GM19239 (cell line): ENCODE measurements around the gene GFPT1.
"Not testable (repeated sequence)": the region's sequence is repeated elsewhere in the genome, so short reads cannot be mapped to it uniquely, and the experiment has no call there.

Experiments used
- DNase-seq: peaks from one replicate; pipeline ENCODE4 v3.0.0; 2011; ENCODE audit warnings: low spot score; ENCODE audit not compliant: insufficient read length
- FAIRE-seq: peaks from 2 replicates; lab custom pipeline; 2011; peaks lifted over from hg19 to GRCh38; lab: Jason Lieb, UNC

Gene GFPT1

DNA sequence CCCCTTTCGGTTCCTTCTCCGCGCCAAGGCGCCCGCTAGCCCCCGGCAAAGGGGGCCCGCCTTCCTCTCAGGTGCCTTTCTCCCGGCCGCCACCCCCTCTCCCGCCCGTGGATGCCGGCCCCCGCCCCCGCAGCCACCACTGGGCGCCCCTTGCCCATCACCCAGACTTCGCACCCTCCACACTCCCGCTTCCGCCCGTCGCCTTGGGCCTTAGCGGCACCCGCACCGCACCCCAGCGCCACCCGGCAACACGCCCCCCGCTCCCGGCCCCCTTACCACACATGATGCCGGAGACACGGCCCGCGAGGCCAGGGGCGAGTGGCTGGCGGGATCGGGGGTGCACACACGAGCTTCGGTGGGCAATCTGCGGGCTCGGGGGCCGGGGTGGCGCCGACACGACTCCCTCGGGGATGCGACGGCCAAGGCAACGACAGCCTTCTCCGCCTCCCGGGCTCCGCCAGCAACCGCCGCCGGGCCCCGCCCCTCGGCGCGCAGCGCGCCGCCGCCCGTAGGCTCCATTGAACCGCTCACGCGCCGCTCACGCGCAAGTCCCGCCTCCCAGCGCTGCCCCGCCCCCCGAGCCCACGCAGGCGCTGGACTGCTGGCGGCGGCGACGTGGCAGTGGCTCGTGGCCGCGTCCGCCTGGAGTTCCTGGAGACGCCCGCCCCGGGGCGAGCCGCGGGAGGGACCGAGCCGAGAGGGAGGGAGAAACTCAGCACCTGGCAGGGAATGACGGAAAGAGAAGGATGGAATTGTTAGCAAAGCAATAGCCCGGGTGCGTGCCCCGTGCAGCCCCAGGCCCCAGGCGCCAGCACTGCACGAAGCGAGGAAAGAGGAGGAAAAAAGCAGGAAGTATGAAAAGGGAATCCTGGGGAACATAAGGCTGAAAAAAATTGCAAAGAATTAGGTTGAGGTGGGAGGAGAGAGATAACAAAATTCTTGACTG lies at the start of gene GFPT1:
GFPT1 (minus strand) TSS at position 439 of the 946 bp plus-strand sequence; CDS start at position 283, 156 bp downstream.
- peak; percentile 80 for DNase-seq
- FAIRE-seq = peak; percentile 93

DNA sequence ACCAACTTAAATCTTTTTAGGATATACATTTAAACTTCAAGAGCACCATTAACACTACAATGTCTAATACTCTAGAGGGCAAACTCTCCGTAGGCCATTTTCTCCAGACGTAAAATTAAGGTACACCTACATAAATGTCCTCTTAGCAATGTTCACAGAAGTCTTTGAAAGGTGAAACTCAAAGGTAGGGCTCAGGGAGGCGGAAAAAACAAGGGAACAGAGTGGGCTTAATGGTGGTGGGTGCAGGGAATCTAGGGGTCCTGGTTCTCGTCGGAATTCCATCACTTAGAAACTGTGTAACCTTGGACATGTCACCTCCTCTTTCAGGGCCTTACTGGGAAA lies 49.5 kb upstream of the GFPT1 start:
- no peak for FAIRE-seq

DNA sequence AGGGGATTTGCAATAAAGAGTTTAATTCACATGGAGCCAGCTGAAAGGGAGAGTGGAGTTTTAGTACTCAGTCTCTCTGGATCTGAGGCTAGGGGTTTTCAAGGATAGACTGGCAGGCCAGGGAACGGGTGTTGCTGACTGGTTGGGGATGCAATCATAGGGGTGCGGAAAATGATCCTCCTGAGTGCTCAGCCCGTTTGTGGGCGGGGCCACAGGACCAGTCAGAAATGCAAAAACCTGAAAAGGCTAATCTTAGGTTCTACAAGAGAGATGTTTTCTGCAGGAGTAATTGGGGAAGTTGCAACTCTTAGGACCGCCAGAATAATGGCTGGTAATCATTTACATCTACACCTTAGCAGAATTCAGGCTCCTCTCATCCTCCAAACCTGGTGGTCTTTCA lies 47.7 kb upstream of the GFPT1 start:
- DNase-seq = no peak
- no peak for FAIRE-seq

More for the DNA sequence above, 49.5 kb upstream of the GFPT1 start:
- no peak for DNase-seq

DNA sequence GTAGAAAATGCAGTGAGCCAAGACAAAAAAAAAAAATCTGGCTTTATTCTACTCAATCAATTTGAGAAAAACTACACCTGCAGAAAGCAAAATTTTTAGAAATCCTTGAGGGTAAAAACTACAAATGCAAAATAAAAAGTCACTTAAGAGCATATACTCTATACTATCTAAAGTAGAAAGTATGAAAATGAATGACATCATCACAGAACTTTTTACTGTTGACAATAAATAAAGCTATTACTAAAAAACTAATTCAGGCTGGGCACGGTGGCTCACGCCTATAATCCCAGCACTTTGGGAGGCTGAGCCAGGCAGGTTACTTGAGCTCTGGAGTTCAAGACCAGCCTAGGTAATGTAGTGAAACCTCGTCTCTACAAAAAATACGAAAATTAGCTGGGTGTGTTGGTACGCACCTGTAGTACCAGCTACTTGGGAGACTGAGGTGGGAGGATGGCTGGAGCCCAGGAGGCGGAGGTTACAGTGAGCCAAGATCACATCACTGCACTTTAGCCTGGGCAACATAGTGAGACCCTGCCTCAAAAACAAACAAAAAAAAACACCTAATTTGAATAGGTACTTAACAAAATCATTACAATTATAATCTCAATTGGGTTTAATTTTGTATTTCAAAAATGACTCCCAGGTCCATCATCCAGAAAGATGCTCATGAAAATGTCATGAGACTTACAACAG lies 42.6 kb upstream of the GFPT1 start:
- no peak for DNase-seq
- FAIRE-seq = no peak

DNA sequence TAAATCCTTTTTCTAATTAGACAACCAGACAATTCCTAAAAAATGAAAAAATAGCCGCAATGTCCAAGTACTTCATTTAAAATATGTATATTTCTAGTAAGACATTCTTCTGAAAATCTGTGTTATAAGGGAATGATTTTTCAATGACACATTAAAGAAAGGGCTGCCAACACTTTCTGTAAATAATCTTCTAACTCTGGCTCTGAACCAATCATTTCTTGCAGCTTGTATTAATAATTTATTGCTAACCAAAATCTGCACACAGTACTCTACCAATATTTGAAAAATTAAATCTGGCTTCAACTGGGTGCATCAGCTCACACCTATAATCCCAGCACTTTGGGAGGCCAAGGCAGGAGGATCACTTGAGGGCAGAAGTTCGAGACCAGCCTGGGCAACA lies 42.0 kb upstream of the GFPT1 start:
- FAIRE-seq = no peak

DNA sequence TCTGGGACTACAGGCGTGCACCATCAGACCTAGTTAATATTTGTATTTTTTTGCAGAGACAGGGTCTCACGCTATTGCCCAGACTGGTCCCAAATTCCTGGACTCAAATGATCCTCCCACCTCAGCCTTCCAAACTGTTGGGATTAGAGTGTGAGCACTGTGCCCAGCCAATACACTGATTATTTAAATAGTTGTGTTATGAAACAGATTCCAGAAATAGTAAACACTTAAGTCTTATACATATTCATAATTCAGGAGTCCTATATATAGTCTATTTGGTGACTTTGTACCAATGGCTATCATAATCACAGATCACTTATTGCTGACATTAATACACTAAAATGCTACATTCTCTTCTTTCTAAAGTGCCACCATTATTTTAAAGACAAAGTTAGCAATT lies 37.4 kb upstream of the GFPT1 start:
- no peak for DNase-seq
- FAIRE-seq = no peak

More for the DNA sequence above, 42.0 kb upstream of the GFPT1 start:
- no peak for DNase-seq

DNA sequence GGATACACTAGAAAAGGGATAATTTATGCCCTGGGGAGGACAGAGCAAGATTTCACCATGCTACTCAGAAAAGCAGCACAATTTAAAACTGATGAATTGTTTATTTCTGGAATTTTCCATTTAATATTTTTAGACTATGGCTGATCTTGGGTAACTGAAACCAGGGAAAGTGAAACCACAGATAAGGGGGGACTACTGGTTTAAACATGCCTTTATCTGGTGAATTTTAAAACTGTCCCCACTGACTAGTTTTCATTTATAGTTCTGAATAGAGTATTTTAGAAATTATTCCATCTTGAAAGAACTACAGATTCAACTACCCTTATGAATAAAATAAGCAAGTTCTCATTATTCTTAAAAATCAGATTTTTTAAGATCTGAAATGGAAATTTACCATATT lies 35.2 kb upstream of the GFPT1 start:
- no peak for DNase-seq
- FAIRE-seq = no peak

DNA sequence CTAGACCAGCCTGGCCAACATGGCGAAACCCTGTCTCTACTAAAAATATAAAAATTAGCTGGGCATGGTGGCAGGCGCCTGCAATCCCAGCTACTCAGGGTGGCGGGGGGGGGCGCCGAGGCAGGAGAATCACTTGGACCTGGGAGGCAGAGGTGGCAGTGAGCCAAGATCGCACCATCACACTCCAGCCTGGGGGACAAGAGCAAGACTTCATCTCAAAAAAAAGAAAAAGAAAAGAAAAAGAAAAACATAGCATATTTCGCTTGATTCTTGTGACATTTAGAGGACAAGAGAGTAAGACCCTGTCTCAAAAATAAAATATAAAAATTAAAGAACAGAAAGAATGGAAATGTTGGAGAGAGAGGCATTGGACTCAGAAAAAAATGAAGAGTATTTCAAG lies 32.1 kb upstream of the GFPT1 start:
- not testable (repeated sequence) for DNase-seq, FAIRE-seq

DNA sequence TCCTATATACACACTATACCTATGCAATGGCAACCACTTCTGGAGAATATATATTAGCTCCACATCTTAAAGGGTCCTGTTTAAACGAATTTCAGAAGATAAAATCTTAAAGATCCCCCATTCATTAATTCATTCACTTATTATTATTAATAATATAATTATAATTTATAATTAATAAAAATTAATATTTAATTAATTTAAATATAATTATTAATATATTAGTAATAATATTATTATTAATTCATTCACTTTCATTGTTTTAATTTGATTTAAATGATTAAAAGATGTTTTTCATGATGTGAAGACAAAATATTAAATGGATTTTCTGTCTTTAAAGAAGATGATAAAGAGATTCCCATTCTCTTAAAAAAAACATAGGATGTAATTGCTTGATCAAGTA lies 29.1 kb upstream of the GFPT1 start:
- FAIRE-seq = no peak
- DNase-seq = no peak

DNA sequence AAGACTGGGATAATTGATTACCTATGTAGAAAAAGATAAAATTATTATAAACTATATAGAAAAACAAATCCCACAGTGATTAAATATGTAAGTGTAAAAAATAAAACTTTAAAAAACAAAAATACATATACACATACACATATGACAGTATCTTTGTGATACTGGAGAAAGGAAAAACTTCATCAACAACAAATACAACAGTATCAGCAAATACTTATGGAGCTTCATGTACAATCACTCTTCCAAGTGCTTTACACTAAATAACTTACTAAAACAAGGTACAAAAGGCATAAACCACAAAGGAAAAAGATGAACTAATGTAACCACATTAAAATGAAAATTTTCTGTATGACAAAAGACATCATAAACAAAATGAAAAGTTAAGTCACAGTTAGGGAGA lies 24.1 kb upstream of the GFPT1 start:
- DNase-seq = no peak
- no peak for FAIRE-seq

DNA sequence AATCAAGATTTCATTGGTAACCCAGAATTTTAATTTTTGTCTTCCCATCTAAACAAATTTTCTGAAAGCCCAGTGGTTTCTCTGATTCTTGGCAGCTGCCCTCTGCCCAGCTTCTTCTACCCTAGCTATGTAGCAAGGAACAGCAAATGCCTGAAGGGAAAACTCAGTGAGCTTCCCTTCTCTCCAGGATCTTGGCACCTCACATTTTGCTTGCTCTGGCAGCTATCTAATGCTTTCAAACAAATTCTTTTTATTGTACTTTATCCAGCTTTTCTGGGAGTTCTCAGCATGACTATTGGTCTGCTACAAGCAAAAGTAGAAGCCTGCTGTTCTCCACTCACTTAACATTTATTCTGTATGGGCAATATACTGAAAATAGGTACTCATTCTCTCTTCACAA lies 18.3 kb upstream of the GFPT1 start:
- FAIRE-seq (no peak), DNase-seq (no peak)

DNA sequence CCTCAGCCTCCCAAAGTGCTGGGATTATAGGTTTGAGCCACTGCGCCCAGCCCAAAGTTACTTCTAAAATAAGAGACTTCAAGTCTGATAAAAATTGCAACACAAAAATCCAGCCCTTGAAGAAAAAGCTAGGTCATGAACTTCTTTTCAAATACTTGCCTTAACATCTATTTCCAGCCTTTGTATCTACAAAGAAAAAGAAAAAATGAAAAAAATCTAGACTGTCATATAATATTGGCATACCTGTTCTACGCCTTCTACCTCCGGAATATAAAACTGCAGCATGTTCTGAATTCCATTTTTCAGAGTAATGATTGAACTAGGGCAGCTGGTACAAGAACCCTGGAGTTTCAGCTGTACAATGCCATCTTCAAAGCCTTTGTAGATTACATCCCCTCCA lies 13.1 kb upstream of the GFPT1 start:
- FAIRE-seq = no peak
- no peak for DNase-seq

DNA sequence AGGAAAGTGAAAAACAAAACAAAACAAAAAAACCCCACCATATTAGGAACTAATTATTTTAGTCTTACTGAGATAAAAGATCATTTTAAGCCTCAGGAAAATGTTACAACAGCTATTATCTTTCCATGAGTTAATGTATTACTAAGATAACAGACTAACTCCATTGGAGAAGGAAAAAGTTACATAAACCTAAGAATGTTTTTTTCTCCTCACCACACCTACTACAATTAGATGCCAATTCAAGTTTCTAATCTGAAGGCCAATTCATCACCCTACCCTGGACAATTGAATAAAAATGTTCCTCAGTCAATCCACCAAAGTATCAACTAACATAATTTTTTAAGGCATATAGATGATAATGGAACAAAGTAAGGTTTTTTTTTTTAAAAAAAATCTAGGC lies 10.2 kb upstream of the GFPT1 start:
- DNase-seq = no peak
- FAIRE-seq = no peak

DNA sequence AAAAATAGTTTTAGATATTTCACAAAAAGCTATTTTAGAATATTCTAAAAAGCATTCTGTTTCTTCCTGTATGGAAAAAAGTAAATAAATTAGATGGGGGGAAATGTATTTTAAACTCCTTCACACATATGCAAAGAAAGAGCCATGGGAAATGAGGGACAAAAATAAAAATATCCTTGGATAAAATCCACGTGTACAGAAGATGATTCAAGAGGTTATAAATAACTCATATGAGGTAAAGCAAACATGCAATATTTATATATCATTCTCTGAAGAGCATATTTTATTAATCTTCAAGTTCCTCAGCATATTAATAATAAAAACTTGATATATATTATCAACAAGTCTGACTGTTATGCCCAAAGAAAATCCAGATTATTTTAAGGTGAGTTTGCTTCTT lies 8.8 kb upstream of the GFPT1 start:
- DNase-seq (no peak), FAIRE-seq (no peak)

DNA sequence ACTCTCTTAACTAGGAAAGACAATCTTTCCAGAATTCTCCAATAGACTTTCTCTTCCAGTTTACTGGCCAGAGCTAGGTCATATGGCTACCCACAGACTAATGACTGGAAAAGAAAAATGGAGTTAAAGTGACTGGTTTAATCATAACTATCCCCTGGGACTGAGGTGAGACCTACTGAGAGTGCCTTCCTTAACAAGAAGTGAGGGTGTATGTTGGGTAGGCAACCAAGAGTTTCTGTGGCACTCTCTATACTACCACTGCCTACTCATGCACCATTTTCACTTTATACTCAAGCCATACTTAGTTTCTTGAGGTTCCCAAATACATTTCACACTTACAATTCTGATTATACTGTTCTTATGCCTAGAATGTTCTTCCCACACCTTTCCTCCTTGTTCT lies 6.9 kb upstream of the GFPT1 start:
- DNase-seq (no peak), FAIRE-seq (no peak)

DNA sequence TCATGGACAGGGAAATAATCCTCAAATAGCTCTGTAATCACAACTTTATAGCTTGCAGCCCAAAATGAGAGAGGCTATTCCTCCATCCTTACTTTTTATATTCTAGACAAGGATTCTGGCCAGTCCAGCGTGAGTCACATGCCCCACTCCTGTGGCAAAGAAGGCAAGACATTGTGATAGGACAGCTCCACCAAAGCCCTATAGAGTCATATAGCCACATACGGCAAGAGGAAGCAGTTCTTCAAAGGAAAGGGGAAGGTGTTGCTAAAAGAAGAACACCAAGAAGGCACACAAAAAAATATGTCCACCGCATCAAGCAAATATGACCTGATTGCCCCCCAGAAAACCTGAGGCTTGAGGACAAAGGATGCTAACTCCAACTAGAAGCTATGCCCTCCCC lies 3.4 kb upstream of the GFPT1 start:
- DNase-seq (no peak), FAIRE-seq (no peak)

DNA sequence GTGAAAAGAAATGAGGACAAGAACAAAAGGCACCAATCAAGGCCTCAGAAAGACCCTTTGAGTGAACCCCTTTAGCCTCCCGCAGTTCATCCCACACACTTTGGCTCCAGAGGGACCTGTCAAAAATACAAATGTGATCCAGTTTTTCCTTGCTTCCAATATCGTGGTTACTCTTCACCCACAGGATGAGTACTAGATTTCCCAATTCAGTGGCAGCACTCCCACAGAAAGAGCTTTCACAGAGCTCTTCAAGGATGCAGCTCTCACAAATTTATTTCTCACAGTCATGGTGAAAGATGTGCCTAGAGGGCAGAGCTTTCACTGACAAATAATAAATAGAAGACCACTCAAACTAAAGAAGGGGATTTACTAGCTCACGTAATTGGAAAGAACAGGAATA lies 3.0 kb upstream of the GFPT1 start:
- FAIRE-seq (no peak), DNase-seq (no peak)

DNA sequence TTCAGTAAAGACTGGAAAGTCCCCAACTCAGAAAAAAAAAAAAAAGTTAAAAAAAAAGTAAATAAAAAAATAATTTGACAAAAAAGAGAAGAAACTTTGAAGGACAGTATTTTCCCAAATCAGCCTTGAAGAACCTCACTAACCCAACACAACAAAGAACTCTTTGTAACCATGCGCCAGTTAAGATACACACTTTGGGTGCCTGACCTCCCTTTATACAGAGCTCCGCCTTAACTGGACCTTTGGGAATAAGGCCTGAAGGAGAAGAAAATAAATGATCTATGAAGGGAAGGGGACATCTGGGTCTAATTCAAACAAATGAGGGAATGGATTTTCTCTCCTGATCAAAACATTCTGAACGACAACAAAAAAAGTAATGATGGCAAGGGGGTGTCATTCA lies 2.2 kb upstream of the GFPT1 start:
- DNase-seq = no peak
- no peak for FAIRE-seq

DNA sequence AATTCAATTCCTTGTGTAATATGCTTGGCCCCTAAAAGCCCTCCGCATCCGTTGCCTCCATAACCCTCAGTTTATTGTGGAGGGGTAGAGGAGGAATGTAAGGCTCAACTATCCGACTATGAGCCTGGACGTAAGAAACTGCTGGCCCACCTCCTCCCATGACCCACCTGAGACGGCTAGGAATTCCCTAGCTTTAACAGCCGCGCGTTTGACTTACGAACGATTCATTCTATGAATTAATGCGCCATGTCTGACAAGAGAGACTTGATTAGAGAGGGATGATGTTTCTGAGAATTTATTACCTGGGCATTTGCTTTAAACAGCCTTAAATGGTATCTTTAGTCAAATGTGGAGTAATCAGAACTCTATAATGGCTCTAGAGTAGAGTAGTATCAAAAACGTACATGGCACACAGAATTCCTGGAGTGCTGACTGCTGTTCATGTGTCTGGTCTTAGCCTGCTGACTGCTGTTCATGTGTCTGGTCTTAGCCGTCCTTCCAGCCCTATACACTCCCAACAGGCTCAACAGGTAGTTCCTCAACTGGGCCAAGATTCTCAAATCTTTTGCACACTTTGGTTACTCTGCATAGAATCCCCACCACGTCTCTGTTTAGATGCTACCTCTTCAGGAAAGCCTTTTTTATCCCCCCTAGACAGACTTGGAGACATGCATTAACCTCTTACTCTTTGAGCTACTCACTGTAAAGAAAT lies 899 bp upstream of the GFPT1 start:
- FAIRE-seq (peak; percentile 35), DNase-seq (no peak)

DNA sequence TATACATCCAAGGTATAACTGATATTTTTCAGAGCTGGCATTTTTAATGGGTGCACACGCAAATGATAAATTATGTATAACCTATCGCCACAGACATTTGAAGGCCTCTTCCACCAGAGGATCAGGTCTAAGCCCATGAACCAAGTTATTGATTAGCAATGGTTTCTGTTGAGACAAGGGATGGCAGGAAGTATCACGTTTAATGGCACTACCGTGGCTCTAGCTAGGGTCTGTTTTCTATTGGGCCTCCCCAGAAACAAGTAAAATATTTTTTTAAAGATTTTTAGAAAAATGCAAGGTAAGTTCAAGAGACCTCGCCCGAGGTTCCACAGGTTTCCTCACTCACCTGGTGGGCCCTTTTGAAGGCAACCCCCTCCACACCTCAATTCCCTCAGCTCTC lies 667 bp downstream of the GFPT1 start:
- DNase-seq (peak; percentile 19), FAIRE-seq (peak; percentile 4)
